ES-I3 (cell line): ENCODE data around the gene USP15.
"Not testable (repeated sequence)": the region's sequence is repeated elsewhere in the genome, so short reads cannot be mapped to it uniquely, and the experiment has no call there.

Experiments
- H3K36me3 ChIP-seq: 2 replicates; pipeline ENCODE4 v1.6.1; 2013; ENCODE audit warnings: mild to moderate bottlenecking, low read length, control low read depth, moderate library complexity; ENCODE audit not compliant: insufficient read depth
- H3K4me1 ChIP-seq: 2 replicates; pipeline ENCODE4 v1.6.1; 2013; ENCODE audit warnings: mild to moderate bottlenecking, control low read depth, low read length; ENCODE audit not compliant: insufficient read depth
- H3K9ac ChIP-seq: 2 replicates; pipeline ENCODE4 v1.6.1; 2013; ENCODE audit warnings: low read depth, mild to moderate bottlenecking, low read length, moderate library complexity
- H3K9me3 ChIP-seq: 2 replicates; pipeline ENCODE4 v1.6.1; 2013; ENCODE audit warnings: mild to moderate bottlenecking, low read length, moderate library complexity; ENCODE audit not compliant: control insufficient read depth, insufficient read depth

The USP15 gene

DNA sequence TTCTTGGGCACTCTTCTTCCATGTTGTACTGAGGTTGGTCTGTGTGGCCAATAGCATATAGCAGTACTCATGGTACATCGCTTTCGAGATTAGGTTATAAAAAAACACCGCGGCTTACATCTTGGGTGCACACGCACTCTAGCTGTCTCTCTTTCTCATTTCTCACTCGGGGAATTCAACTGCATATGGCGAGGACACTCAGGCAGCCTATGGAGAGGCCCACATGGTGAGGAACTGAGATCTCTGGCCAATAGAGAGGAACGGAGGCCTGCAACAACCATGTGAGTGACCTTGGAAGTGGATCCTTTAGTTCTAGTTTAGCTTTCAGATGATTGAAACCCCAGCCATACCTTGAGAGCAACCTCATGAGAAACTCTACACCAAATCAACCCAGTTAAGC is 45.6 kb downstream of the USP15 start:
- Histone ChIP-seq H3K36me3 (peaks cover 4% of the 10 kb centered on the region), H3K9ac (no peak overlapping the region), H3K4me1 (no peaks in the 10 kb centered on the region), H3K9me3 (no peaks in the 10 kb centered on the region)

DNA sequence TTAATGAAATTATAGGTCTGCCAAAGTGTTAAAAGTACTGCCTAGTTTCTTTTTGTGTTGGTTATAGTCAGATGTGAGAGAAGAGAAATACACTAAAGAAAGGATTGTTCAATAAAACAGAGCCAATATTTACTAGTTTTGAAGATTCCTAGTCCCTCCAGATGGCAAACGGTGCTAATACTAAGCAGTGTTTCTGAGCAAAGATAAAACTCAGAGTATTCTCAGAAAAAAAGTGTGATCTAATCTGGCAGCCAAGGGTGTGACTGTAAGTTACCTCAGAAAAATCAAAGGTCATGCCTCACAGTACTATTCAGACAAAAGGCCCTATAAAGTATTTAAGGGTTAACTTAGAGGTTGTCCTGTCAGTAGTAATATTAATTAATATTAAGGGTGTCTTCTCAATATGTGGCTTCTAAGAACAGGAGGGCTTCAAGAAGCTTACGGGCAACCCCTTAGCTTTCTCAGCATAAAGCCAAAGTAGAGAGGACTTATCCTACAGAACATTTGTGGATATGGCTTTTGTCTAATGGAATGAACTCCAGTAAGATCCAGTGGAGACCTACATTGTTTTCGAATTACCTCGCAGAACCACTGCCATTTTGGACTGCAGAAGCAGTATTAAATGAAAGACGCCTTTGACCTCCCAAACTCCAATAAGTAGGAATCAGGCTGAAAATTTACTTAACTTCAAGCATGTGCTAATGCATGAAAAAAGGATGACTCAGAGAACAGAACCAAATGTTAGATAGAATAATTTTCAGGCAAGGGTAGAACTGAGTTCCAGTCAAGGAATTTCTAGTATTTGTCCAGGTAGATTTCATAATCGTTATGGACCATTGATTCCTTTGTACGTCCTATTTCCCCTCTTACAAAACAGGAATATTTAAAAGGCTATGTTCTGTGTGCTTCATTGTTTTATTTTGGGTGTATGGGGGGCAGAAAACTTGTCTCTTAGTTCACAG is 46.6 kb downstream of the USP15 start:
- peaks cover 4% of the 10 kb centered on the region for H3K36me3 ChIP-seq

DNA sequence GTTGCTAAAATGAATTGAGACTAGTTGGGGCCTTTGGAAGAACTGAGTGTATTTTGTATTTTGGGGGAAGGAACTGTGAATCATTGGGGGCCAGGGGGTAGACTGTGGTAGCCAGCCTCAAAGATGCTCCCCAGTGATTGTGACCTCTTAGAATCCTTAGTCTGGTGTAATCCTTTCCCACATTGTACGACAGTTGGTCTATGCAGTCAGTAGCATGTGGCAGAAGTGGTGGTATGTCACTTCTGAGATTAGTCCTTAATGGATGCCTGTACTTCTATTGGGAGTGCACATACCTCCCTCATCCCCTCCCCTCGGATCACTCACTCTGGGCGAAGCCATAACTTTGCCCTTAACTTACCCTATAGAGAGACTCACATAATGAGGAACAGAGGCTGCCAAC is 48.0 kb downstream of the USP15 start:
- Histone ChIP-seq H3K9ac (no peak overlapping the region), H3K4me1 (no peaks in the 10 kb centered on the region), H3K36me3 (peaks cover 4% of the 10 kb centered on the region; the same call in 1 of the 2 replicates), H3K9me3 (no peaks in the 10 kb centered on the region)

More for the DNA sequence above, 46.6 kb downstream of the USP15 start:
- Histone ChIP-seq H3K9ac (no peak overlapping the region), H3K9me3 (no peaks in the 10 kb centered on the region), H3K4me1 (no peaks in the 10 kb centered on the region)

DNA sequence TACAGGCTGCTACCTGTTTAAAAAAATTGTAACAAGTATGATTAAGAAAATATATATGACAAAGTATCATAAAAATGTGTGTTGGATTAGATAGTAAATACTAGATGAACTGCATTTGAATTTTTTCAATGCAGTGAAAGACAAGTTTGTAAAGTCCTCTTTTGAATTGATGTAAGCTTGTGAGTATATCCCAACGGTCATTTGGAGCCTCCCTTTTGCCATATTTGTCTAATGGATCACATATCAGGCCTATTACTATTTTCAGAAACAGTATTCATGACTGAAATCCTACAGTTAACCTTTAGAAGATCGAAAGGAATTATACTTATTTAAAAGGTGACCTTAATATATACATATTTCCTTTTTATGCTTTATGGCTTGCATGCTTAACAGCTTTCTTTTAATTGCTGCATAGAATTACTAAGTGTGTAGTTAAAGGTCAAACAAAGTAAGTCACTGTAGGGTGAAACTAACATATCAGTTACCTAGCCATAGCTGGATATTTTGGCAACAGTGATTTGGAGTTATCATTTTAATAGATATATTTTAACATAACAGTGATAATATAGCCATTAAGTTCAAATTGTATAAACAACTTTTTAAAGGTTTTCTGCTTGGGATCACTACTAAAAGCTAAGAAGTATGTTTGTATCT is 53.6 kb downstream of the USP15 start:
- H3K9ac ChIP-seq, result no peak overlapping the region
- H3K9me3 ChIP-seq, result no peaks in the 10 kb centered on the region
- H3K4me1 ChIP-seq, result no peaks in the 10 kb centered on the region
- H3K36me3 ChIP-seq, result no peaks in the 10 kb centered on the region

DNA sequence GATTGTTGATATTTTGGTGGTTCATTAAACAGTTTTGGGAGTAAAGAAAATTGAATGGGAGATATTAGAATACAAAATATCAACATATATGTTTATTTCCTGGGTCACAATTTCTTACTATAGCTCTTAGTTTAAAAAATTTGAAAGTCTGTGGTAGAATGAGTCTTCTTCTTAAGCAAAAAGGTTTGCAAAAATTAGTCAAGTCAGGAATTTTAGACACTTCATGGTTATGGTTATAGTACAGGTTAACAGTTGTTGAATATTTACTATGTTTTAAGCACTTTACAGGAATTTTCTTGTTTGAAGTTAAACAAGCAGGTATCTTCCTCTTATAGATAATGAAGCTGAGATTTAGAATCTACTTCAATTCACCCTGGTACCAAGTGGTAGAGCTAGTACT is 56.8 kb downstream of the USP15 start:
- 0 out of 2 replicates have a peak, but pooled peaks cover 3% of the 10 kb centered on the region for H3K36me3 ChIP-seq

DNA sequence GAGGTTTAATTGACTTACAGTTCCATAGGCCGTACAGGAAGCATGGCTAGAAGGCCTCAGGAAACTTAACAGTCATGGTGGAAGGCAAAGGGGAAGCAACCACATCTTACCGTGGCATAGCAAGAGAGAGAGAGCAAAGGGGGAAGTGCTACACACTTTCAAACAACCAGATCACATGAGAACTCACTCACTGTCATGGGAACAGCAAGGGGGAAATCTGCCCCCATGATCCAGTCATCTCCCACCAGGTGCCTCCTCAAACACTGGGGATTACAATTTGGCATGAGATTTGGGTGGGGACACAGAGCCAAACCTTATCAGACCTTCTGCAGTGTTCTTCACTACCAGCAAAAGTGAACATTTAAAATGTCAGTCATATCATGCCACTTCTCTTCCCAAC is 58.9 kb downstream of the USP15 start:
- H3K36me3 ChIP-seq, result 0 out of 2 replicates have a peak, but pooled peaks cover 3% of the 10 kb centered on the region
- no peaks in the 10 kb centered on the region for H3K4me1 ChIP-seq
- H3K9ac ChIP-seq, result no peak overlapping the region
- H3K9me3 ChIP-seq, result no peaks in the 10 kb centered on the region

More for the DNA sequence above, 56.8 kb downstream of the USP15 start:
- Histone ChIP-seq H3K4me1 (no peaks in the 10 kb centered on the region), H3K9me3 (no peaks in the 10 kb centered on the region), H3K9ac (no peak overlapping the region)

DNA sequence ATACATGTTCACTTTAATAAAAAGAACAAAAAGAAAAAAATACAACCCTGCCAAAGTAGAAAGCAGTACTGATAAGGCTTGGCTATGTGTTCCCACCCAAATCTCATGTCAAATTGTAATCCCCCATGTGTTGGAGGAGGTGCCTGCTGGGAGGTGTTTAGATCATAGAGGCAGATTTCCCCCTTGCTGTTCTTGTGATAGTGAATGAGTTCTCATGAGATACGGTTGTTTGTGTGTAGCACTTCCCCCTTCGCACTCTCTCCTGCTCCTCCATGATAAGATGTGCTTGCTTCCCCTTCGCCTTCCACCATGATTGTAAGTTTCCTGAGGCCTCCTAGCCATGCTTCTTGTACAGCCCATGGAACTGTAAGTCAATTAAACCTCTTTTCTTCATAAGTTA is 59.9 kb downstream of the USP15 start:
- no peak overlapping the region for H3K9ac ChIP-seq
- no peaks in the 10 kb centered on the region for H3K9me3 ChIP-seq
- no peaks in the 10 kb centered on the region for H3K4me1 ChIP-seq
- H3K36me3 ChIP-seq, result 0 out of 2 replicates have a peak, but pooled peaks cover 3% of the 10 kb centered on the region

DNA sequence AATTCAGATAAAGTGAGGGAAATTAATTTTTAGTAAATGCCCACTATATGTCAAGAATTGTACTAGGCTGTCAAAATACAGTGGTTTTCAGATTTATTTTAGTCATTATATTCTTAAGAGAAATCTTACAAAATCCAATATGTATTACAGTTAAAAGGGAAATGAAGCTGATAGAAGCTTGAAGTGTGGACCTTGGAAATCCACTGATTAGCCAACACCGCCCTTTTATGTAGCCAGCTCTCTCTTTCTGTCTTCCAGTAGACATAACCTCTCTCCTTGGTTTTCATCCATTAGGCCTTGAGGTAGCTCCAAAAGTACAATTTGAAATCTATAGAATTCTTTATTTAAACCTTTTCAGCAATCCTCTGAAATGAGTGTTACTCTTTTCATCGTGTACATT is 63.2 kb downstream of the USP15 start:
- no peaks in the 10 kb centered on the region for H3K9me3 ChIP-seq
- H3K36me3 ChIP-seq, result 0 out of 2 replicates have a peak, but pooled peaks cover 3% of the 10 kb centered on the region
- no peaks in the 10 kb centered on the region for H3K4me1 ChIP-seq
- no peak overlapping the region for H3K9ac ChIP-seq

DNA sequence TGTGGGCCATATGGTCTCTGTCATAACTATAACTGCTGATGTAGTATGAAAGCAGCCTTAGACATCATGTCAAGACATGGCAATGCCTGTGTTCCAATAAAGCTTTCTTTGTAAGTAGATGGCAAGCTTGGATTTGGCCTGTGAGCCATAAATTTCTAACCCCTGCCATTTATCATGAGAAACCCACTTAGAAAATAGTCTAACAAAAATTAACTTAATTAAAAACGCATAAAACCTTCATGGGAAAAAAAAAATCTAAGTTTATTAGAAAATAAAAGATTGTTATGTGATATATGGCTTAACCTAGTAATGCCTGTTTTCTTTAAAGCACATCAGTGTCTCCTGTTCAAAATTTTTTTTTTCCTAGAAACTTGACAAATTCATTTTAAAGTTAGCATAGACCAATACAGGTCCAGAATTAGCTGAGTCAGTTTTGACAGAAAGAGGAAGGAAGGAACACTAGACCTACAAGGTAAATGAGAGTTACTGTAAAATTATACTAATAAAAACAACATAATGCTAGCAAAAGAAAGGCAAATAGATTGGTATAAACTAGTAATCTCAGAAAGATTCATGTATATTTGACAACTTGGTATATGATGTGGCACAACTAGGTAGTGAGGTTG is 68.2 kb downstream of the USP15 start:
- Histone ChIP-seq H3K9ac (no peak overlapping the region), H3K9me3 (no peaks in the 10 kb centered on the region), H3K36me3 (no peaks in the 10 kb centered on the region), H3K4me1 (no peaks in the 10 kb centered on the region)

DNA sequence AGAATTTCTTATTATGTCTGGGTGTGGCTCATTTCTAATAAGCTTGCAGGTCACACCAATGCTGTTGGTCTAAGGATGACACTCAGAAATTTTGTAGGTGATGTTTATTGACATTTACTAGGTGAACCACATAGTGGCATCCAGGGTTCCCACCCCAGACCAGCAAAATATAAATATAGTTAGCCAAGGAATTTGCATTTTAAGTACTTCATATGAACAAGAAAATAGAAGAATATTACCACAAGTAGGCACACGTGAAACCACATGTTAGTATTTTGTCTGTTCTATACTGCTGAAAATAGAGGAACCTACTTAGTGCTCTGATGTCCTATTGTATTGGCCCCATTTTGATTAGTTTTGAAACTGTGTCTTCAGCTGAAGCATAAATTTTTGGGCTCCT is 71.1 kb downstream of the USP15 start:
- Histone ChIP-seq H3K9me3 (no peaks in the 10 kb centered on the region), H3K36me3 (no peaks in the 10 kb centered on the region)

DNA sequence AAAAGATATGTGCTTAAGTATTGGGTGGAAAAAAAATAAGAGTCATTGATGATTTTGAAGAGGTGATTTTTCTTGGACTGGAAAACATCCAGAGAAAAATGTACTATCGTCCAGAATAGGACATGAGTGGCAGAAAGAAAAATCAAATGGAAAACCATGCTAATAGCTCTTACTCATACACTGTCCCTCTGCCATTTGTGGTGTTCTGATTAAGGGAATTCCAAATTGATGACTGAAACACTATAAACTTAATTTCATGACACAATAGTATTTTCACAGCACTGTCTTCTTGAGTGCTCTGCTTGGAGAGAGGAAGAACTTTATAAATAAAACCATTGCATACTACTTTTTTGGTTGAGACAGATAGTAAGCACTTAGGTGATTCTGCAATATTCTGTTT is 72.4 kb downstream of the USP15 start:
- no peaks in the 10 kb centered on the region for H3K4me1 ChIP-seq
- H3K9ac ChIP-seq, result no peak overlapping the region
- no peaks in the 10 kb centered on the region for H3K36me3 ChIP-seq
- no peaks in the 10 kb centered on the region; the same call in 1 of the 2 replicates for H3K9me3 ChIP-seq

More for the DNA sequence above, 71.1 kb downstream of the USP15 start:
- Histone ChIP-seq H3K4me1 (no peaks in the 10 kb centered on the region), H3K9ac (no peak overlapping the region)

DNA sequence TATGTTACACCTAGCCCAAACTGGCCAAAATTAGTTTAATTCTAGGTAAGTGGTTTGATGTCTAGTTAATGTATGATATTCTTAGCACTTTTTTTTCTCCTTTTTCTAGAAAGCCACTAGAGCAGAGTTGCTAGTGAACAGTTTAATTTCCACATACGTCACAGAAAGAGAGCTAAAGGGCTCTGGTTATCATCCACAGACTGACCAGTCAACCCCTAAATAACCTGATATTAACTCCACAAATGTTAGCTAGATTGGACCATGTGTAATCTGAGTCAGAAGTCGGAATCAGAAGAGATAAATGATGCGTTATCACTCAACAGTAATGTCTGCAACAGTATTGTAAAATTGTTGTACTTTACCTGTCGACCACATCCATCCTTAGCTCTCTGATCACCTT is 74.9 kb downstream of the USP15 start:
- H3K9ac ChIP-seq, result no peak overlapping the region
- H3K9me3 ChIP-seq, result no peaks in the 10 kb centered on the region; the same call in 1 of the 2 replicates
- no peaks in the 10 kb centered on the region for H3K4me1 ChIP-seq
- H3K36me3 ChIP-seq, result no peaks in the 10 kb centered on the region; the same call in 1 of the 2 replicates

DNA sequence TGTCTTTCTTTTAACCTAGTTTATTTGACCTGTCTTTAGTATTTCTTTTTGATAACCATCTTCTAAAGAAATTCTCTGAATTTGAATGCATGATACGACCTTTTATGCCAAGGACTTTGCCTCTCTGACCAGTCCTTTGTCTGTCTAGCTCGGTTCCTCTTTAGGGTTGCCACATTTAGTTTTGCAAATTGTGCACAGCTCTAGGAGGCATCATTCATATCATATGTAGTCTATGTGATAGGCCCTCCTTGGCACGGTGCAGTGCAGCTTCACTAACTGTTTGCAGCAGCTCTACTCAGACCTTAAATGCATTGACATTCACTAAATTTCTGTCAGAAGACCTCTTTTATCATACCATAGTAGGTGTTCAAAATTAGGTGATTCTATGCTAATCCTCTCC is 75.6 kb downstream of the USP15 start:
- no peaks in the 10 kb centered on the region; the same call in 1 of the 2 replicates for H3K36me3 ChIP-seq
- no peaks in the 10 kb centered on the region for H3K4me1 ChIP-seq
- no peak overlapping the region for H3K9ac ChIP-seq
- H3K9me3 ChIP-seq, result no peaks in the 10 kb centered on the region; the same call in 1 of the 2 replicates

DNA sequence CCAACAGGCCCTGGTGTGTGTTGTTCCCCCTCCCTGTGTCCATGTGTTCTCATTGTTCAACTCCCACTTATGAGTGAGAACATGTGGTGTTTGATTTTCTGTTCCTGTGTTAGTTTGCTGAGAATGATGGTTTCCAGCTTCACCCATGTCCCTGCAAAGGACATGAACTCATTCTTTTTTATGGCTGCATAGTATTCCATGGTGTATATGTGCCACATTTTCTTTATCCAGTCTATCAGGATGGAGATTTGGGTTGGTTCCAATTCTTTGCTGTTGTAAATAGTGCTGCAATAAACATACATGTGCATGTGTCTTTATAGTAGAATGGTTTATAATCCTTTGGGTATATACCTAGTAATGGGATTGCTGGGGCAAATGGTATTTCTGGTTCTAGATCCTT is 77.4 kb downstream of the USP15 start:
- not testable (repeated sequence) for H3K36me3 ChIP-seq, H3K9ac ChIP-seq, H3K9me3 ChIP-seq, H3K4me1 ChIP-seq
